Measurements from ENCODE around the gene PTPRG. TPM values are rescaled to one million over a fixed set of nuclear protein-coding genes. Genes with fewer than 3 reads are reported as not detected.

PTPRG gene
- polyA plus RNA-seq, 3 donors, result not detected

DNA sequence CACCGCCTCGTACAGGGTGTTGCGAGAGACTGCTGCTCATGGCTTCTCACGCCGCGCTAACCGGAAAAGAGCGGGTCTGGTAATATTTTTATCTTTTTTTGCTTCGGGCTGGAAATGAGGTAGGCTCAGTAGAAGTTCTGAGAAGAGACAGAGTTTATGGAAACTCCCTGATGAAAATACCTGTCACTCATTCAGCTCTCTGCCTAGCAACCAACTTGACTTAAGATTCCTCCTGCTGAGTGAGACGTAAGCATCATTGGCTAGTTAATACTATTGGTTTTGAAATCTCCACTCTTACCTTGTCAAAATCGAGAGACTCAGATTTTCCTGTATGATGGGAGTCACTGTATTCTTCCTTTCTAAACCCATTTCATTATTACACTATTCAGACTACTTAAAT, 181.7 kb downstream of the PTPRG start:
- Mint-ChIP-seq H3K36me3 (no peaks in the 10 kb centered on the region), H3K9me3 (peaks cover 1 to 17% (median 6%) of the 10 kb centered on the region in 7 donors), H3K27ac (no peak overlapping the region), H3K4me1 (no peaks in the 10 kb centered on the region), H3K4me3 (no peak overlapping the region), H3K27me3 (ENCODE audit: low read depth in 3 of 3) (peaks cover 0 to 2% (median 0%) of the 10 kb centered on the region in 3 donors)
- H3K27me3 ChIP-seq (ENCODE audit: control insufficient read depth in 2 of 2, insufficient read depth in 2 of 2, low read length in 2 of 2), result no peaks in the 10 kb centered on the region
- H4K20me1 ChIP-seq (ENCODE audit: insufficient read depth, low read length), result no peaks in the 10 kb centered on the region
- H3K79me2 ChIP-seq (ENCODE audit: insufficient read depth, low read length), result no peaks in the 10 kb centered on the region
- intact Hi-C loops (cut with micrococcal nuclease), result no loop called here
- H3K4me1 ChIP-seq (ENCODE audit: control insufficient read depth in 1 of 2, insufficient read depth in 2 of 2, low read length in 2 of 2), result no peaks in the 10 kb centered on the region
- H3K9ac ChIP-seq (ENCODE audit: insufficient read depth, low read length, poor library complexity, severe bottlenecking), result no peak overlapping the region
- H3K27ac ChIP-seq (ENCODE audit: low read depth in 1 of 2, low read length in 2 of 2), result no peak overlapping the region
- no peaks in the 10 kb centered on the region for H3K36me3 ChIP-seq (replicated peaks in 1 of 2; ENCODE audit: control insufficient read depth in 1 of 2, insufficient read depth in 2 of 2, low read length in 2 of 2)
- peaks cover 3 to 9% of the 10 kb centered on the region in 2 donors for H3K9me3 ChIP-seq (replicated peaks in 1 of 2; ENCODE audit: control insufficient read depth in 1 of 2, insufficient read depth in 1 of 2, low read length in 2 of 2)
- no peak overlapping the region for H2AFZ ChIP-seq (ENCODE audit: insufficient read depth, low read depth, low read length, poor library complexity, severe bottlenecking)
- WGBS (ENCODE audit: insufficient coverage), result 100% methylated on average over 3 of the region's 11 CpGs
- H3K4me3 ChIP-seq (replicated peaks in 1 of 3; ENCODE audit: low read depth in 2 of 3, low read length in 3 of 3), result no peak overlapping the region
- no peak overlapping the region for H3K4me2 ChIP-seq (replicated peaks; ENCODE audit: extremely low read depth, low read length, poor library complexity, severe bottlenecking)
- TF ChIP-seq, protein P1, sequence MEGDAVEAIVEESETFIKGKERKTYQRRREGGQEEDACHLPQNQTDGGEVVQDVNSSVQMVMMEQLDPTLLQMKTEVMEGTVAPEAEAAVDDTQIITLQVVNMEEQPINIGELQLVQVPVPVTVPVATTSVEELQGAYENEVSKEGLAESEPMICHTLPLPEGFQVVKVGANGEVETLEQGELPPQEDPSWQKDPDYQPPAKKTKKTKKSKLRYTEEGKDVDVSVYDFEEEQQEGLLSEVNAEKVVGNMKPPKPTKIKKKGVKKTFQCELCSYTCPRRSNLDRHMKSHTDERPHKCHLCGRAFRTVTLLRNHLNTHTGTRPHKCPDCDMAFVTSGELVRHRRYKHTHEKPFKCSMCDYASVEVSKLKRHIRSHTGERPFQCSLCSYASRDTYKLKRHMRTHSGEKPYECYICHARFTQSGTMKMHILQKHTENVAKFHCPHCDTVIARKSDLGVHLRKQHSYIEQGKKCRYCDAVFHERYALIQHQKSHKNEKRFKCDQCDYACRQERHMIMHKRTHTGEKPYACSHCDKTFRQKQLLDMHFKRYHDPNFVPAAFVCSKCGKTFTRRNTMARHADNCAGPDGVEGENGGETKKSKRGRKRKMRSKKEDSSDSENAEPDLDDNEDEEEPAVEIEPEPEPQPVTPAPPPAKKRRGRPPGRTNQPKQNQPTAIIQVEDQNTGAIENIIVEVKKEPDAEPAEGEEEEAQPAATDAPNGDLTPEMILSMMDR (IDR thresholded peaks at IDR 0.05), result no peak
- no peak for DNase-seq

DNA sequence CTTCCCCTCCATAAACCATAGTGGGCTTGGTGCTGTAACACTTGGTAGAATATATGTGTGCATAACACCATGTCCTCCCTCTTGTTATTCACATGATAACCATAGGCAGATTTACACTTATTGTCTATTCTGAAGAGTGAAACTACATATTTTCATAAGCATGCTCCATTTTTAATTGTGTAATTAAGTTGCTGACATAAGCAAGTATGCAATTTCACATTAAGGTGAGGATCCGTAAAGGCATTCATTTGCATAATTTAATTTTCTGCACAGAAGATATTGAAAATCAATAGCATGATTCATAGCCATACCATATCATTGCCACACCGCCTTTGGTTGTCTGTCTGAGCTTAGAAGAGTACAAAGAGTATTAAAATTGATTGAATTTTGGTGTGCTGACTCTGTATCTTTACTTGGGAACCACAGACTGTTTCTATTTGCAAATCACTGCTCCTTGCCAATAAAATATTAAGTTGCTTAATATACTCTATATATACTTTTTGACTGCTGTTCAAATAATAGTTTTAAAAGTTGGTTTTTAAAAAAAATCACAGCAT, 182.4 kb downstream of the PTPRG start:
- TF ChIP-seq, protein P1 (IDR thresholded peaks at IDR 0.05), result no peak
- H3K36me3 Mint-ChIP-seq, result no peaks in the 10 kb centered on the region
- DNase-seq, result no peak
- no peaks in the 10 kb centered on the region for H3K79me2 ChIP-seq (ENCODE audit: insufficient read depth, low read length)
- no peak overlapping the region for H3K9ac ChIP-seq (ENCODE audit: insufficient read depth, low read length, poor library complexity, severe bottlenecking)
- no peaks in the 10 kb centered on the region for H3K4me1 ChIP-seq (ENCODE audit: control insufficient read depth in 1 of 2, insufficient read depth in 2 of 2, low read length in 2 of 2)
- intact Hi-C loops (cut with micrococcal nuclease), result no loop called here
- H3K4me3 Mint-ChIP-seq, result no peak overlapping the region
- no peak overlapping the region for H2AFZ ChIP-seq (ENCODE audit: insufficient read depth, low read depth, low read length, poor library complexity, severe bottlenecking)
- no peaks in the 10 kb centered on the region for H3K4me1 Mint-ChIP-seq
- H3K9me3 Mint-ChIP-seq, result peaks cover 1 to 17% (median 6%) of the 10 kb centered on the region in 7 donors
- no peak overlapping the region for H3K27ac Mint-ChIP-seq
- no peaks in the 10 kb centered on the region for H3K27me3 ChIP-seq (ENCODE audit: control insufficient read depth in 2 of 2, insufficient read depth in 2 of 2, low read length in 2 of 2)
- WGBS (ENCODE audit: insufficient coverage), result no CpG with 5 or more reads among the region's 2 CpGs
- no peaks in the 10 kb centered on the region for H3K36me3 ChIP-seq (replicated peaks in 1 of 2; ENCODE audit: control insufficient read depth in 1 of 2, insufficient read depth in 2 of 2, low read length in 2 of 2)
- H3K4me3 ChIP-seq (replicated peaks in 1 of 3; ENCODE audit: low read depth in 2 of 3, low read length in 3 of 3), result no peak overlapping the region
- peaks cover 0 to 1% (median 0%) of the 10 kb centered on the region in 3 donors for H3K27me3 Mint-ChIP-seq (ENCODE audit: low read depth in 3 of 3)
- H3K27ac ChIP-seq (ENCODE audit: low read depth in 1 of 2, low read length in 2 of 2), result no peak overlapping the region
- no peak overlapping the region for H3K4me2 ChIP-seq (replicated peaks; ENCODE audit: extremely low read depth, low read length, poor library complexity, severe bottlenecking)
- no peaks in the 10 kb centered on the region for H4K20me1 ChIP-seq (ENCODE audit: insufficient read depth, low read length)
- H3K9me3 ChIP-seq (replicated peaks in 1 of 2; ENCODE audit: control insufficient read depth in 1 of 2, insufficient read depth in 1 of 2, low read length in 2 of 2), result peaks cover 3 to 9% of the 10 kb centered on the region in 2 donors
